Chondrocyte (in vitro differentiated cells): ENCODE measurements around the gene BCAN. TPM values are rescaled to one million over a fixed set of nuclear protein-coding genes. Genes with fewer than 3 reads are reported as not detected.

Experiments
- DNase-seq: peaks from one replicate; pipeline ENCODE4 v3.0.0; 2021; ENCODE audit warnings: mixed read lengths, low spot score
- H3K27ac Mint-ChIP-seq: one replicate; pipeline ENCODE4 v1.8.0; 2021; ENCODE audit warnings: mild to moderate bottlenecking, moderate library complexity, mixed read lengths; ENCODE audit not compliant: unreplicated experiment
- H3K27me3 Mint-ChIP-seq: 2 replicates; pipeline ENCODE4 v1.8.0; 2021; ENCODE audit warnings: low read depth, mixed read lengths
- H3K36me3 Mint-ChIP-seq: 2 replicates; pipeline ENCODE4 v1.8.0; 2021; ENCODE audit warnings: low read depth, mixed read lengths
- H3K4me1 Mint-ChIP-seq: 2 replicates; pipeline ENCODE4 v1.8.0; 2021; ENCODE audit warnings: low read depth, mild to moderate bottlenecking, mixed read lengths
- H3K4me3 Mint-ChIP-seq: one replicate; pipeline ENCODE4 v1.8.0; 2021; ENCODE audit warnings: mild to moderate bottlenecking, moderate library complexity, mixed read lengths; ENCODE audit not compliant: unreplicated experiment
- H3K9me3 Mint-ChIP-seq: 2 replicates; pipeline ENCODE4 v1.8.0; 2021; ENCODE audit warnings: low read depth, mixed read lengths
- CTCF ChIP-seq: fragments of 200-600 bp; sonication (generic); IDR thresholded peaks from 2 replicates; pipeline ENCODE4 v1.5.0; 2021; ENCODE audit warnings: antibody characterized with exemption, mild to moderate bottlenecking, moderate library complexity
- total RNA-seq: library from RNA; stranded (reverse); gene quantifications from 3 replicates; pipeline ENCODE4 v1.2.1, GENCODE V29; 2021

BCAN gene
- total RNA-seq, 1 donor from 2014 or later, result not detected

GRCh38 chr1:156681196-156681960, 39.5 kb downstream of the BCAN start:
- Mint-ChIP-seq H3K9me3 (no peaks in the 10 kb centered on the region), H3K27ac (no peak overlapping the region), H3K27me3 (peaks cover 33% of the 10 kb centered on the region), H3K4me3 (no peak overlapping the region), H3K36me3 (no peaks in the 10 kb centered on the region), H3K4me1 (peaks cover 15% of the 10 kb centered on the region)
- TF ChIP-seq CTCF, result no peak
- no peak for DNase-seq

- Mint-ChIP-seq H3K27ac (no peak overlapping the region), H3K4me3 (no peak overlapping the region), H3K27me3 (peaks cover 33% of the 10 kb centered on the region), H3K4me1 (peaks cover 11% of the 10 kb centered on the region), H3K9me3 (no peaks in the 10 kb centered on the region), H3K36me3 (no peaks in the 10 kb centered on the region)
- peak; percentile 35 for TF ChIP-seq CTCF
- no peak for DNase-seq
Measured at GRCh38 chr1:156682166-156682890, 40.4 kb downstream of the BCAN start.

- Mint-ChIP-seq H3K27me3 (peaks cover 31% of the 10 kb centered on the region), H3K9me3 (no peaks in the 10 kb centered on the region), H3K36me3 (no peaks in the 10 kb centered on the region), H3K27ac (no peak overlapping the region), H3K4me3 (no peak overlapping the region), H3K4me1 (peaks cover 5% of the 10 kb centered on the region)
- peak; percentile 34 for TF ChIP-seq CTCF
- no peak for DNase-seq
Measured at GRCh38 chr1:156684227-156684782, 42.4 kb downstream of the BCAN start.

- DNase-seq, result no peak
Measured at GRCh38 chr1:156689035-156689952, 47.4 kb downstream of the BCAN start.

More at GRCh38 chr1:156689035-156689952, 47.4 kb downstream of the BCAN start:
- peak; percentile 90 for TF ChIP-seq CTCF
- Mint-ChIP-seq H3K9me3 (no peaks in the 10 kb centered on the region), H3K27me3 (peaks cover 5% of the 10 kb centered on the region), H3K4me3 (peak overlapping the region; percentile 64), H3K27ac (peak overlapping the region; percentile 45), H3K36me3 (no peaks in the 10 kb centered on the region), H3K4me1 (peaks cover 50% of the 10 kb centered on the region)
